GM19351 (cell line): ENCODE data around the gene MDP1.
A peak's percentile ranks its signal among the peaks of the same experiment; 100 is the strongest.

Source experiments
- ATAC-seq: cut with Tn5 transposase; IDR thresholded peaks from one replicate; pipeline ENCODE4 v1.9.1; 2021; ENCODE audit warnings: mild to moderate bottlenecking, moderate library complexity; ENCODE audit not compliant: unreplicated experiment

The MDP1 gene

DNA sequence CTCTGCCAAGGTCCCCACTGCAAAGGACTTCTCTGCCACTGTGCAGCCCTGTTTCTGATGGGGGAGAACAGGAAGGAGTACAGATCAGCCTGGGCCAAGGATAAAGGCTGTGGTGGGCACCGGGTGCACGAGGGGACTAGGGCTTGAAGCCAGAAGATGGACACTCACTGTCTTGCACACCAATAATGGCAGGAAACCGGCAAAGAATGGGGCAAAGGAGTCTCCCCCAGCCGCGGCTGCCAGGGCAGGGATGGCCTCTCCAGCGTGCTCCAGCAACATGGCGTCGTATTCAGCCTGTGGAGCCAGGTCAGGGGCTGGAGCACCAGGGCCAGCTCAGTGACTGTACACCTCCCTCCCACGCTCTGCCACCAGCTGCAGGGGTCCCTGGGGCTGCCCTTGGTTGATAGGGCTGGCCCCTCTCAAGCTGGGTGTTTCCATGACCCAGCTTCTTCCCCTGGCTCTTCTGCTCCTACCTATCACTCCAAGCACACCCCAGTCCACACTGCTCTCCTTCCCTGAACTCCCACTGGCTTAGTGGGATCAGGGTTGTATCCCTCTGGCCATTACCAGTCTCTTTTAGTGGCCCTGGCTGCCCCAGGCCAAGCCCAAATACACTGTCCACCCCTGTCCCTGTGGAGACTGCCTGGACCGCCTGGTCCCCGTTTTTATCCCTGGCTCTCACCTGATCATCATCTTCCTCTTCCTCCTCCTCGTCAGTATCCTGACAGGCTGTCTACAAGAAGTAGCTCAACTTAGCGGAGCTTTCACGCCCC, 33.6 kb downstream of the MDP1 start:
- ATAC-seq: no peak

- ATAC-seq: no peak
Observed at GRCh38 chr14:24181371-24182077, 34.3 kb downstream of the MDP1 start.

- ATAC-seq: no peak
Observed at GRCh38 chr14:24179961-24180796, 35.7 kb downstream of the MDP1 start.

DNA sequence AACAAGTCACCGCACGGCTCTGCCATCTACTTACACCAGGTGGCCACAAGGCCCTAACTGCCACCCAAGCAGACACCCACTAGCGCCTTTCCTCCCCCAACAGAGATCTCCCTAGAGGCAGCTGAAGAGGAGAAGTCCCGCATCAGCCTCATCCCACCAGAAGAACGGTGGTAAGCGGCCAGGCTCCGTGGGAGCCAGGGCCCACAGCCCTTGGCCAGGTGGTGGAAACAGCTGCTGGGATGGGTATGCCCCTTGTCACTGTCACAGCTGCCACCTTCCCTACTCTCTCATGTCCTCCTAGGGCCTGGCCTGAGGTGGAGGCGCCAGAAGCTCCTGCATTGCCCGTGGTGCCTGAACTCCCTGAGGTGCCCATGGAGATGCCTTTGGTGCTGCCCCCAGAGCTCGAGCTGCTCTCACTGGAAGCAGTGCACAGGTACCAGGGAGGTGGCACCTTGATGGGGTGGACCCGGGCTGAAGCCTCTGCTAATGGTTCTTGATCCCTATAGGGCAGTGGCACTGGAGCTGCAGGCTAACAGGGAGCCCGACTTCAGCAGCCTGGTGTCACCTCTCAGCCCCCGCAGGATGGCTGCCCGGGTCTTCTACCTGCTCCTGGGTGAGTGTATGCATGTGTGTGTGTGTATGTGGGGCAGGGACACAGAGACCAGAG, 36.4 kb downstream of the MDP1 start:
- ATAC-seq: no peak

GRCh38 chr14:24178399-24179178, 37.3 kb downstream of the MDP1 start:
- ATAC-seq: no peak

DNA sequence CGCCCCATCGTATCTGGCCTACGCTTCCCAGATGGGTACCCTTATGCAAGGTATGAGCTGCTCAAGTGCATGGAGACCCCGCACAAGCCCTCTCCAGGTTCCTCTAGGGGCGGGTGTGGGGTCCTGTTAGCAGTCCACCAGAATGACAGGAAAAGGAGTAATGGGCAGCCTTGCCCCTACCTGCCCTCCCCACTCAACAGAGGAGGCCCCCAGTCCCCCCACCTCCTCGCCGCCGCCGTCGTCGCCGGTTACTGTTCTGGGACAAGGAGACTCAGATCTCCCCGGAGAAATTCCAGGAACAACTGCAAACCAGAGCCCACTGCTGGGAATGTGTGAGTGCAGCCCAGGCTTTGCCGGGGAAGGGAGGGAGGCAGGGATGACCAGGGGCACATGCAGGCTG, 38.0 kb downstream of the MDP1 start:
- no peak for ATAC-seq

DNA sequence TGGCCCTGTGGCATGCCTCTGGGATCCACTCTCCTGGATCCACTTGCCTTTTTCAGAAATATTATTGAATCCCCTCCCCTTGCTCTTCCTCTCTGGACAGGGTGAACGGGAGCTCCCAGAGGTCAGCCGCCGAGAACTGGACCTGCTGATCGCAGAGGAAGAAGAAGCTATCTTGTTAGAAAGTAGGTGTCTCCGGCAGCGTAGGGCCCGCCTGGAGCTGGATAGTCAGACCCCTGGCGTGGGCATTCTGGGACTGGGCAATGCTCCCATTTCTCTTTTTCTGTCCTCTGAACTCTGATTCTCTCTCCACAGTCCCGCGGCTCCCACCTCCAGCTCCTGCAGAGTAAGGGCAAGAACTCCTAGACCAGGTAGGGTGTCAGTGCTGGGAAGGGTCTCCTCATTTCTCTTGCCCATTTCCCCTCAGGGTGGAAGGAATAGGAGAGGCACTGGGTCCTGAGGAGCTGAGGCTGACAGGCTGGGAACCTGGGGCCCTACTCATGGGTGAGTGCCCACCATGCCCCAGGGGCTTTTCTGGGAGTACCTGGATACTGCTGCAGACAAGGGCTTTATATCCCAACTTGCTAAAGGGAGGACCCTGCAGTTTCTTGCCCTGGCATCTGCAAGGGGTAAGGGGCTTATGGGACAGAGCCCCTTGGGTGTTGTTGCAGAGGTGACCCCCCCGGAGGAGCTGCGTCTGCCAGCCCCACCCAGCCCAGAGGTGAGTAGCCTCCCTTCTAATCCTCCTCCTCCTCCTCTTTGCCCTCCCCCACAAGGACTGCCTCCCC, 38.6 kb downstream of the MDP1 start:
- ATAC-seq: no peak

- no peak for ATAC-seq
Observed at GRCh38 chr14:24176599-24176998, 39.3 kb downstream of the MDP1 start.

DNA sequence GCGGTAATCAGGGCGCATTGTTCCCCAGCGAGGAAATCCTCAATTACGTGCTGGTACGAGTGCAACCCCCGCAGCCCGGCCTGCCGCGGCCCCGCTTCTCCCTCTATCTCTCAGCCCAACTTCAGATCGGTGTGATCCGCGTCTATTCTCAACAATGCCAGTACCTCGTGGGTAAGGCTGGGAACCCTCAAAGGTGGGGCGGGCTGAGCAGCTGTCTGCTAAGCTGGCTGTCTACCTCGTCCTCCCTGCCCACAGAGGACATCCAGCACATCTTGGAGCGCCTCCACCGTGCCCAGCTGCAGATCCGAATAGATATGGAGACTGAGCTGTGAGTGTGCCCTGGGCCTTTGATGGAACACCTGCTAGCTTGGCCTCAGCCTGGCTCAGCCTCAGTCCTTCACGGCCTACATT, 43.0 kb downstream of the MDP1 start:
- no peak for ATAC-seq

- ATAC-seq: no peak
Observed at GRCh38 chr14:24172261-24172860, 43.5 kb downstream of the MDP1 start.

- peak; percentile 69 for ATAC-seq
Observed at GRCh38 chr14:24171422-24172260, 44.2 kb downstream of the MDP1 start, which contains the start of gene REC8. Gene REC8 (plus strand): TSS chr14:24172080. CDS start chr14:24172553, 473 bp downstream.

- no peak for ATAC-seq
Observed at GRCh38 chr14:24167469-24168114, 48.3 kb downstream of the MDP1 start.

GRCh38 chr14:24165785-24166184, 50.1 kb downstream of the MDP1 start:
- ATAC-seq: no peak

GRCh38 chr14:24164518-24164991, 51.3 kb downstream of the MDP1 start:
- no peak for ATAC-seq
